ENCODE results near the gene CDH4. TPM values are rescaled to one million over a fixed set of nuclear protein-coding genes. Genes with fewer than 3 reads are reported as not detected.

The CDH4 gene
- total and polyA plus RNA-seq, 9 of the 15 experiments (the other 6 are each of a cell fraction or from before 2014, with no cell fraction given): 0.04 TPM; not detected in 8

DNA sequence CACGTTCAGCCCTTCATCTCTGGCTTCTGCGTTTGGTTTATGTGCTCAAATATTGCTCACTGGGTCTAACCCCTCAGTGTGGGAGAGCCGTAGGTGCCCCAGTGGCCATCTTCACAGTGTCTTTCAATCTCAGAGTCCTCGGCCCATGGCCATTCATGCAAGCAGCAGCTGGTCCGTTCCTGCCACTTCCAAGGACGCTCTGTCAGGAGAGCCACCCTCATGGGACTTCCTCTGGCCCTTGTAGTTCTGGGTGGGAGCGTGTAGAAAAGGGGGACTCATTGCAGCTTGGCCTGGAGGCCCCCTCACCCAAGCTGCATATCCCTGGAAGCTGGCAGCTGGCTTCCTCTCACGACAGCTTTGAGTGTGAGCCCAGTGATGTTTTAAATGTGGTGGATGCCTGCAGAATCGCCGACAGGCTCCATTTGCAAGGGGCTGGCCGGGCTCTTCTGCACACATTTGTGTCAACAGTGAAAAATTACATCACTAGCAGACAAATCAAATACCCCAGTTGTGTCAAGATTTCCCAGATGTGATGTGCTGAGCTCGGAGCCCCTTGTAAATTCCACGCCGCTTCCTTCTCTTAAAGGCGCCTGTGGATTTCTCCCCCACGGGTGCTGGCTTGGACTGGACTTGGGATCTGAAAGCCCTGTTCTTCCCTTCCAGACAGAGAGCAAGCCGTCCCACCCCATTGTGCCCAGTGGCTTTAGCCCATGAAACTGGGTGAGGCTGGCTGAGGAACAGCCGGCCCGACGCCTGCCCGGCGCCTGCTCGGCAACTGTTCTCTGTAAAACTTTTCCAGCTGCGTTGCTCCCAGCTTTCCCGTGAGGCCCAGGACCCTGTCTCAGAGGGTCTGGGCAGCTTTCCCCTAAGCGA, 453.6 kb downstream of the CDH4 start:
- POLR2A ChIA-PET: interaction anchor here (0.7 to 1.1 kb wide), 2 partner anchors 11 to 20 kb away, joined by 3 read pairs; no protein-coding TSS in a partner anchor
- peaks cover 9% of the 10 kb centered on the region for H4K20me1 ChIP-seq (replicated peaks; ENCODE audit: control insufficient read depth, insufficient read depth, low read length)
- no peak for FAIRE-seq
- no peaks in the 10 kb centered on the region for H3K36me3 ChIP-seq (ENCODE audit: control insufficient read depth, insufficient read depth, low read length)
- H3K4me3 ChIP-seq: no peak overlapping the region
- no peak overlapping the region for H3K27ac ChIP-seq (ENCODE audit: extremely low read depth, low read depth, low read length)
- BruUV-seq (replicated peaks): no TSS peak
- H3K27me3 ChIP-seq (ENCODE audit: control insufficient read depth in 2 of 2, insufficient read depth in 2 of 2, low read length in 2 of 2): peaks cover 36 to 92% of the 10 kb centered on the region in 2 experiments
- H3K9me1 ChIP-seq (ENCODE audit: control insufficient read depth, insufficient read depth, low read length): no peaks in the 10 kb centered on the region
- no peak overlapping the region for H2AFZ ChIP-seq (ENCODE audit: low read depth, low read length)
- no peak overlapping the region for H3K9ac ChIP-seq (ENCODE audit: insufficient read depth in 1 of 2, low read depth in 2 of 2, low read length in 2 of 2)
- no peaks in the 10 kb centered on the region for H3K4me1 ChIP-seq (replicated peaks in 1 of 2; ENCODE audit: control insufficient read depth in 2 of 2, insufficient read depth in 2 of 2, low read length in 2 of 2)
- H3K9me3 ChIP-seq (replicated peaks; ENCODE audit: control insufficient read depth, insufficient read depth, low read depth, low read length): no peaks in the 10 kb centered on the region
- TF ChIP-seq CCAR2 (IDR thresholded peaks at IDR 0.05; ENCODE audit: low read depth, low read length) (no peak), ETS2 (tag; IDR thresholded peaks at IDR 0.05; ENCODE audit: borderline replicate concordance, poor library complexity, severe bottlenecking) (no peak), EHMT2 (IDR thresholded peaks at IDR 0.05) (no peak), POLR2B (IDR thresholded peaks at IDR 0.05; ENCODE audit: low read depth, partially characterized antibody) (no peak), DPF2 (IDR thresholded peaks at IDR 0.05) (no peak)
- TF ChIP-seq, protein P1, sequence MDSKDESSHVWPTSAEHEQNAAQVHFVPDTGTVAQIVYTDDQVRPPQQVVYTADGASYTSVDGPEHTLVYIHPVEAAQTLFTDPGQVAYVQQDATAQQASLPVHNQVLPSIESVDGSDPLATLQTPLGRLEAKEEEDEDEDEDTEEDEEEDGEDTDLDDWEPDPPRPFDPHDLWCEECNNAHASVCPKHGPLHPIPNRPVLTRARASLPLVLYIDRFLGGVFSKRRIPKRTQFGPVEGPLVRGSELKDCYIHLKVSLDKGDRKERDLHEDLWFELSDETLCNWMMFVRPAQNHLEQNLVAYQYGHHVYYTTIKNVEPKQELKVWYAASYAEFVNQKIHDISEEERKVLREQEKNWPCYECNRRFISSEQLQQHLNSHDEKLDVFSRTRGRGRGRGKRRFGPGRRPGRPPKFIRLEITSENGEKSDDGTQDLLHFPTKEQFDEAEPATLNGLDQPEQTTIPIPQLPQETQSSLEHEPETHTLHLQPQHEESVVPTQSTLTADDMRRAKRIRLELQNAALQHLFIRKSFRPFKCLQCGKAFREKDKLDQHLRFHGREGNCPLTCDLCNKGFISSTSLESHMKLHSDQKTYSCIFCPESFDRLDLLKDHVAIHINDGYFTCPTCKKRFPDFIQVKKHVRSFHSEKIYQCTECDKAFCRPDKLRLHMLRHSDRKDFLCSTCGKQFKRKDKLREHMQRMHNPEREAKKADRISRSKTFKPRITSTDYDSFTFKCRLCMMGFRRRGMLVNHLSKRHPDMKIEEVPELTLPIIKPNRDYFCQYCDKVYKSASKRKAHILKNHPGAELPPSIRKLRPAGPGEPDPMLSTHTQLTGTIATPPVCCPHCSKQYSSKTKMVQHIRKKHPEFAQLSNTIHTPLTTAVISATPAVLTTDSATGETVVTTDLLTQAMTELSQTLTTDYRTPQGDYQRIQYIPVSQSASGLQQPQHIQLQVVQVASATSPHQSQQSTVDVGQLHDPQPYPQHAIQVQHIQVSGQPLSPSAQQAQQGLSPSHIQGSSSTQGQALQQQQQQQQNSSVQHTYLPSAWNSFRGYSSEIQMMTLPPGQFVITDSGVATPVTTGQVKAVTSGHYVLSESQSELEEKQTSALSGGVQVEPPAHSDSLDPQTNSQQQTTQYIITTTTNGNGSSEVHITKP (IDR thresholded peaks at IDR 0.05; ENCODE audit: partially characterized antibody): peak; percentile 17
- ATAC-seq: no peak
- no peak overlapping the region for H3K4me2 ChIP-seq (ENCODE audit: insufficient read depth, low read length)
- no peak for DNase-seq (ENCODE audit: extremely low read depth in 1 of 4, low spot score in 3 of 4)
- WGBS (ENCODE audit: insufficient coverage, low coverage, missing lambda C conversion rate): under 1% methylated on average over 26 of the region's 26 CpGs
- in situ Hi-C loops (cut with MboI): no loop called here
- H3K79me2 ChIP-seq (ENCODE audit: control insufficient read depth, insufficient read depth, low read length): no peaks in the 10 kb centered on the region
- intact Hi-C loops (cut with micrococcal nuclease): no loop called here
- CTCF ChIA-PET (ENCODE audit: low intra/inter-chr PET ratio): no interaction called here
